D341Med (cell line): ENCODE data around the gene ICAM5.
"Not testable (repeated sequence)": the region's sequence is repeated elsewhere in the genome, so short reads cannot be mapped to it uniquely, and the experiment has no call there.

Experiments
- DNase-seq: peaks from one replicate; pipeline ENCODE4 v3.0.0; 2012; ENCODE audit warnings: low spot score

The ICAM5 gene

GRCh38 chr19:10270180-10270615 lies 19.6 kb upstream of the ICAM5 start:
- no peak for DNase-seq

GRCh38 chr19:10270616-10271394 lies 18.9 kb upstream of the ICAM5 start, which contains the start of gene ICAM1:
Gene ICAM1 (plus strand): TSS chr19:10271120. CDS start chr19:10271160, 40 bp downstream.
- no peak for DNase-seq

GRCh38 chr19:10271543-10272086 lies 18.1 kb upstream of the ICAM5 start:
- DNase-seq: no peak

- no peak for DNase-seq
These were observed 15.2 kb upstream of the ICAM5 start for GRCh38 chr19:10274589-10274988.

- no peak for DNase-seq
These were observed 11.8 kb upstream of the ICAM5 start for GRCh38 chr19:10277795-10278589.

GRCh38 chr19:10278935-10279334 lies 10.8 kb upstream of the ICAM5 start:
- no peak for DNase-seq

- DNase-seq: no peak
These were observed 9.9 kb upstream of the ICAM5 start for GRCh38 chr19:10279737-10280442.

GRCh38 chr19:10282043-10282442 lies 7.7 kb upstream of the ICAM5 start:
- not testable (repeated sequence) for DNase-seq

- no peak for DNase-seq
These were observed 6.3 kb upstream of the ICAM5 start for GRCh38 chr19:10283301-10284064.

GRCh38 chr19:10284065-10284959 lies 5.4 kb upstream of the ICAM5 start:
- DNase-seq: no peak

GRCh38 chr19:10284960-10285278 lies 4.8 kb upstream of the ICAM5 start:
- no peak for DNase-seq

- DNase-seq: no peak
These were observed 4.4 kb upstream of the ICAM5 start for GRCh38 chr19:10285393-10285792.

- DNase-seq: no peak
These were observed 2.7 kb upstream of the ICAM5 start, which contains the start of gene ICAM4 for GRCh38 chr19:10286803-10287737. Gene ICAM4 (plus strand): TSS chr19:10286955. CDS start chr19:10287013, 58 bp downstream.

GRCh38 chr19:10288662-10289166 lies 1.0 kb upstream of the ICAM5 start:
- peak; percentile 93 for DNase-seq

- peak; percentile 87 for DNase-seq
These were observed 451 bp upstream of the ICAM5 start for GRCh38 chr19:10289167-10289835.

- no peak for DNase-seq
These were observed 664 bp downstream of the ICAM5 start for GRCh38 chr19:10290357-10290875.

GRCh38 chr19:10290876-10291553 lies 1.3 kb downstream of the ICAM5 start:
- DNase-seq: peak; percentile 77
